A673 (cell line): ENCODE data around the gene CDH20. TPM values are rescaled to one million over a fixed set of nuclear protein-coding genes. Genes with fewer than 3 reads are reported as not detected.

ENCODE experiments used
- BruUV-seq: library from RNA; stranded (reverse); fragments of 400-500 nt; replicated peaks from 2 replicates; lab custom pipeline; 2021; lab: Mats Ljungman, UMichigan
- CTCF ChIA-PET: fragments of 300-600 bp; sonication (Branson Sonifier 250); formaldehyde crosslinking; loops from one replicate; lab custom pipeline; 2022; ENCODE audit warnings: antibody characterized with exemption; lab: Charles Lee
- POLR2A ChIA-PET: fragments of 300-600 bp; sonication (Branson Sonifier 250); formaldehyde crosslinking; loops from one replicate; lab custom pipeline; 2022; ENCODE audit warnings: antibody characterized with exemption; ENCODE audit not compliant: low non-redundant PET; lab: Charles Lee
- DNase-seq: peaks from one replicate; pipeline ENCODE4 v3.0.0-alpha.2; 2015; ENCODE audit warnings: low spot score
- H3K27ac ChIP-seq: fragments of 200-600 bp; sonication (generic); 2 replicates; pipeline ENCODE4 v1.5.1; 2016; ENCODE audit warnings: mixed run types, low read depth, mild to moderate bottlenecking, mixed read lengths, antibody characterized with exemption, low read length; ENCODE audit not compliant: poor library complexity, severe bottlenecking
- H3K27me3 ChIP-seq: fragments of 200-600 bp; sonication (generic); replicated peaks from 2 replicates; pipeline ENCODE4 v1.6.1; 2017; ENCODE audit warnings: mixed run types, low read depth, mild to moderate bottlenecking, mixed read lengths, antibody characterized with exemption, low read length; ENCODE audit not compliant: insufficient read depth, poor library complexity
- H3K36me3 ChIP-seq: fragments of 200-600 bp; sonication (generic); 2 replicates; pipeline ENCODE4 v1.6.1; 2016; ENCODE audit warnings: mixed run types, mild to moderate bottlenecking, mixed read lengths, antibody characterized with exemption, low read length; ENCODE audit not compliant: insufficient read depth, poor library complexity, severe bottlenecking
- H3K4me1 ChIP-seq: fragments of 200-600 bp; sonication (generic); 2 replicates; pipeline ENCODE4 v1.6.1; 2017; ENCODE audit warnings: mixed run types, mild to moderate bottlenecking, mixed read lengths, antibody characterized with exemption, low read length; ENCODE audit not compliant: insufficient read depth, poor library complexity, severe bottlenecking
- H3K4me3 ChIP-seq: fragments of 200-600 bp; sonication (generic); 2 replicates; pipeline ENCODE4 v1.5.1; 2016; ENCODE audit warnings: low read depth, mixed run types, mild to moderate bottlenecking, mixed read lengths, low read length; ENCODE audit not compliant: poor library complexity, severe bottlenecking
- H3K9me3 ChIP-seq: fragments of 200-600 bp; sonication (generic); 2 replicates; pipeline ENCODE4 v1.6.1; 2016; ENCODE audit warnings: mixed run types, low read depth, mild to moderate bottlenecking, mixed read lengths, antibody characterized with exemption, low read length; ENCODE audit not compliant: poor library complexity, severe bottlenecking
- CTCF ChIP-seq: fragments of 300-800, 200-600 bp; sonication (generic); conservative IDR thresholded peaks from 2 replicates; pipeline ENCODE4 v1.5.1; 2017; ENCODE audit warnings: low read depth, mild to moderate bottlenecking, antibody characterized with exemption, low read length, moderate library complexity, mixed read lengths
- EZH2 ChIP-seq: fragments of 200-600 bp; sonication (generic); IDR thresholded peaks from 2 replicates; pipeline ENCODE4 v1.6.1; 2017; ENCODE audit warnings: borderline replicate concordance, low read depth, mild to moderate bottlenecking, mixed read lengths, antibody characterized with exemption, low read length; ENCODE audit not compliant: poor library complexity, severe bottlenecking
- intact Hi-C: fragments of 100-400 bp; cut with micrococcal nuclease; formaldehyde crosslinking; loops from one replicate; pipeline ENCODE4 v1.10.0; 2022; ENCODE audit not compliant: unreplicated experiment
- total RNA-seq: library from RNA; stranded (reverse); gene quantifications from 2 replicates; pipeline ENCODE4 v1.2.3, GENCODE V29; 2021

The CDH20 gene
- total RNA-seq, 1 experiment from 2014 or later, result 0.21 TPM

- Histone ChIP-seq H3K36me3 (no peaks in the 10 kb centered on the region), H3K27me3 (peaks cover 17% of the 10 kb centered on the region), H3K9me3 (no peaks in the 10 kb centered on the region), H3K27ac (no peak overlapping the region), H3K4me1 (no peaks in the 10 kb centered on the region), H3K4me3 (no peak overlapping the region)
- POLR2A ChIA-PET, result no interaction called here
- no peak for DNase-seq
- no TSS peak for BruUV-seq
- TF ChIP-seq EZH2, result no peak
- CTCF ChIA-PET, result no interaction called here
- intact Hi-C loops, result no loop called here
These were observed 38.1 kb upstream of the CDH20 start for GRCh38 chr18:61295153-61295552.

GRCh38 chr18:61308004-61308403, 25.2 kb upstream of the CDH20 start:
- TF ChIP-seq CTCF, result no peak
- TF ChIP-seq EZH2, result no peak
- no peaks in the 10 kb centered on the region for H3K9me3 ChIP-seq
- ChIA-PET CTCF (no interaction called here), POLR2A (no interaction called here)
- no peaks in the 10 kb centered on the region for H3K4me1 ChIP-seq
- H3K36me3 ChIP-seq, result no peaks in the 10 kb centered on the region
- no TSS peak for BruUV-seq
- no peak overlapping the region for H3K4me3 ChIP-seq
- intact Hi-C loops, result no loop called here
- H3K27ac ChIP-seq, result no peak overlapping the region
- peaks cover 13% of the 10 kb centered on the region for H3K27me3 ChIP-seq
- no peak for DNase-seq

GRCh38 chr18:61308795-61309393, 24.3 kb upstream of the CDH20 start:
- no peak for DNase-seq
- Histone ChIP-seq H3K9me3 (no peaks in the 10 kb centered on the region), H3K4me1 (no peaks in the 10 kb centered on the region), H3K27me3 (peaks cover 13% of the 10 kb centered on the region), H3K36me3 (no peaks in the 10 kb centered on the region), H3K27ac (no peak overlapping the region), H3K4me3 (no peak overlapping the region)
- intact Hi-C loops, result no loop called here
- no TSS peak for BruUV-seq
- TF ChIP-seq CTCF (no peak), EZH2 (no peak)
- POLR2A ChIA-PET, result no interaction called here
- CTCF ChIA-PET, result no interaction called here
